ENCODE data around the gene PANK1.
"Not testable (repeated sequence)": the region's sequence is repeated elsewhere in the genome, so short reads cannot be mapped to it uniquely, and the experiment has no call there.

PANK1 gene

DNA sequence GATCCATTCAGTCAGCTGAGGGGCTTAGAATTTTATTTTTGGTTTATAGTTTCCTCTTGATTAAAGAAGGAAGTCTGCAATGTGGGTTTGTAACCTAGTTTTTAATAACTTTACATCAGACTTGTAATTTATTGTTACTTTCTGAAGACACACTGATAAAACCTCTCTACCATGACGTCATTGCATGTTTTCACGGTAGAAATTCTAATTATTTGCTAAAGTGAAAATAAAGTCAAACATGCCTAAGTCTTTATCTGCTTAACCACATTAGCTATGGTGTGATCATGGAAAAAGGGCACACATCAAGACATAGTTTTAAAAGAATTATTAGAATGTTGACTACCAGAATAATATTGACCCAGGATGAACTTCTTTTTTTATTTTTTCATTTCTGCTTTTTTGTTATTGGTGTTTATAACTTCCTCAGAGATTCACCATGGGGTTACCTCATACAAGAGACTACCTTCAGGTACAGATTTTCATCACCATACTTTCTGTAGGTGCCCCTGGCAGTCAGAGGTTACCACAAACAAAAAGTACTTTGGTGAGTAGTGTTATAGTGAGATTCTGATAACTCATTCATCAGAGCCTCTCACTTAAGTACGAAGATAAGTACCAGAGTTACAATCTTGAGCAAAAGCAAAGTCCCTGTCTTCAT, 7.0 kb upstream of the PANK1 start:
- DNase-seq, result no peak

DNA sequence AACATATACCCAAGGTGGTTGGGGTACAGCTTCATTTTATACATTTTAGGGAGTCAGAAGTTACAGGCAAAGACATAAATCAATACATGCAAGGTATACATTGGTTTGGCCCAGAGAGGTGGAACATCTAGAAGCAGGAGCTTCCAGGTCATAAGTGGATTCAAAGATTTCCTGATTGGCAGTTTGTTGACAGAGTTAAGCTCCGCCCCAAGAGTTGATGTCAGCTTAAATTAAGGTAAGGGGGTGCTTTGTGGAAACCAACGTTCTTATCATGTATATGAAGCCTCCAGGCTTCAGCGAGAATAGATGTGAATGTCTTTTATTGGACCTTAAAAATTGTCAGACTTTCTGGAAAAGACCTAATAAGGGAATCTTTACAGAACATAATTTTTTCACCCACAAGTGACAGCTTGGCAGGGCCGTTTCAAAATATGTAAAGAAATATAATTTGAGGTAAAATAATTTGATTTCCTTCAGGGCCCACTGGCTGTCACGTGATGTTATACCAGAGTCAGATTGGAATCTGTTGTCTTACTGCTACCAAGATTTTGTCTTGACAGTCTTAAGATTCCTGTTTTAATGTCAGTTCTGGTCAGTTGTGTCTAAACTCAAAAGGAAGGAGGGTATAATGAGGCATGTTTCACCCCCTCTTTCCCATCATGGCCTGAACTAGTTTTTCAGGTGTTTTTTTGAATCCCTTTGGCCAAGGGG, 6.3 kb upstream of the PANK1 start:
- DNase-seq, result no peak

DNA sequence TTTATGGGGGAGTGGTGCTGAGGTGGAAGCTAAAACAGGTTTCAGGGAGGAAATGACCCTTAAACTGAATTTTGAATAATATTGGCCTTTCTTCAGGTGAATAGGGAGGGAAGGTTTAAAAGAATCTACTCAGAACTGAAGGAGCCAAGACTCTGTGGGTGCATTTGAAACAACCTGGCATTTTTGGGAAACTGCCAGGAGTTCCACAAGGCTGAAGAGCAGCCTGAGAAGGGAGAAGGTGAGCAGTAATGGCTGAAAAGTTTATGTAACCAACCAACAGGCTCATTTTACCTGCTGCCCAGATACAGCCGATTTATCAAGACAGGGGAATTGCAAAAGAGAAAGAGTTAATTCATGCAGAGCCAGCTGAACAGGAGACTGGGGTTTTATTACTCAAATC, 4.0 kb upstream of the PANK1 start:
- DNase-seq, result no peak

- DNase-seq, result no peak
Observed at GRCh38 chr10:89648074-89648473, 3.0 kb upstream of the PANK1 start.

GRCh38 chr10:89646889-89647657, 2.0 kb upstream of the PANK1 start:
- no peak for DNase-seq

DNA sequence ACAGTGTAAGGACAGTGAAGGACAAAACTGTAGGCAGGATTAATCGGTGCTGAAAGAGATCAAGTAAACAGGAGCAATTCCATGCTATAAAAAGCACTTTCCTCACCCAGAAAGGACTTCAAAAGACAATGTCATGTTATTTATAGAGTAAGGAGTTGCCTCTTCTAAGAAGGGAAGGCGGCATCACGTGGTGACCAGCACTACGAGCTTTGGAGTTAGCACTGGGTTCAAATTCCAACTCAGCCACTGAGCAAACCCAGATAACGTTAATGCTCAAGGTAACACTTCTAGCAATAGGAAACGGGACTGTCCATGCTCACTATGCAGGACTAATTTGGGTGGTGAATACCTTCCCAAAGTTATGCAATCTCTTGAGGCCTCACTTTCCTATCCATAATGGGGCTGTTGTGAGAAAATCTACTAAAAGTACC, 715 bp upstream of the PANK1 start:
- no peak for DNase-seq

DNA sequence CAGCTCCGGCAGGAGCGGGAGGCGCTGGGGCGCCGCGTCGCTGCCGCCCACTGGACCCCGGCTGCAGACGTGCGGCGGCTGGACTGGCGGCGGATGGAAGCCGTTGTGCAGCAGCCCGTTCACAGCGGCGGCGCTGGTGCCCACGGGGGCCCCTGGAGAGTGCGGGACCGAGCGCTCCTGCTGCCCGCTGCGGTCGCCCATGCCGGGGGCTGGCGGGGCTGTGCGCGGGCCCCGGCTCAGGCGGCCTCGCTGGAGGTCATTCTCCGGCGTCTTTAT, 413 bp downstream of the PANK1 start:
- DNase-seq, result no peak

DNA sequence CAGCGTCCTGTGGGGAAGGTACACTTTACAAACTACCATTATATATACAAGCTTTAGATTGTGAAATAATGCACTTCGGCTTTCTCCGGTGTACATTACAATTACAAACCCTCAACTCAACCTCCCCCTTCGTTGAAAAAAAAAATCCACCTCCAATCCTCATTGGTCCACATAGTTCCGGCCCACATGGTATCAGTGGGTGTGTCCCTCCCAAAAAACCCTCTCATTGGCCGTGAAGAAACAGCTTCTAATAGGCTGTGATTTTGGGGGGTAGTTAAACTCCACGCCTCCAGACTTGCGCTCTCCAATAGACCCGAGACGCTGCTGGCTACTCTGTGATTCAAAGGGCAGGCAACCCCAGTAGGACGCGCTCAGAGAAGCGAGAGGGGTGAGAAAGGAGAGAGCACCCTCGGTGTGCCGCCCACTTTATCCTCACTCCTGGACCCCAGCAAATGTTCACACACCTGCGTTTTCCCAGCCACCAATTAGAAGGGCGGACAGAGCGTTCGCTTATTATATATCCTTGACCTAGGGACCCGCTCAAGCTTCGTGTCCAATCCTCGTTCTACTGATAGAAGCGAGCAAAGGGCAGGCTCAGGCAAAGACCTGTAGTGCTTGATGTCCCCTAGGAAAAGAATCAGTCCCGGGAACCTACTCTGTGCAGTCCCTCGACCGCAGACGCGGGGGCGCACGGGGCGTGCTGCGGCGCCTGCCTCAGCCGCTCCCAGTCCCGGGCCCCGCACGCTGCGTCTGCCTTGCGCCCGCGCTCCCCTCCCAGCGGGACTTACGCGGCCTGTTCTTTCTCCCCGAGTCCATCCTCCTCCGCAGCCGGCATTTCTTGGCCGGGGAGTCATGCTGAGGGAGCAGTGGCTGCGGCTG, 991 bp downstream of the PANK1 start:
- peak; percentile 51 for DNase-seq

DNA sequence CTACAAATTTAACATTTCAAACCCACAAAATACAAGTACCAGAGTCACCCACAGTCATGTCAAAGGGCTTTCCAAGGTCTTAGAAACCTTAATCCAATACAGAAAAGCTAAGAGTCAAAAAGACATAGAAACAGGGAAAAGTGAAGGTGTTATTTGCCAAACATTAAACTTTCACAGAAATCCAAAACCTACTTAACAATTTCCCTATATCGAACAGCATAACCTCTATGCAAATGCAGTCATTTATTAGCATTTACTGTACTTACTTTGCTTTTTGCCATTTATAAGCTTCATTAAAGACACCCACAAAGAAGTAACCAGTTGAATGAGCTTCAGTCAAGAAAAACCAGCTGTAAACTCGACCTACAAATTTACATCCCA, 1.6 kb downstream of the PANK1 start:
- no peak for DNase-seq

GRCh38 chr10:89642193-89642592, 2.8 kb downstream of the PANK1 start:
- DNase-seq, result no peak

DNA sequence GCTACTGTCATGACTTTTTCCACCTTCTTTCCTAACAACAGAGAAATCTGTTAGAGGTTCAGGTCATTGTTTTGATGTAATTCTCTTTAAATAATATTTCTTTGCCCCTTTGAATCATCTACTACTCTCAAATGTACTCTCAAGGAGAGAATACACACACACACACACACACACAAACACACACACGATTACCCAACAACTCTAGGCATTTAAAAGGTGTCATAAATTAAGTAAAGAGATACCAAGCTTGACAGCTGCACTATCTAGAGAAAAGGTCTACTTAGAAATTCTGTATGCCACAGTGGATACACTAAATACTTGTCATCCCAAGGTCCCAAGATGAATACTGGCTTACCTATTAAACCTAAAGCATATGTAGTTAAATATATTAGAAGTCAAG, 4.8 kb downstream of the PANK1 start:
- DNase-seq, result no peak

GRCh38 chr10:89639326-89639725, 5.7 kb downstream of the PANK1 start:
- DNase-seq, result no peak

- DNase-seq, result no peak
Observed at GRCh38 chr10:89637113-89637512, 7.9 kb downstream of the PANK1 start.

DNA sequence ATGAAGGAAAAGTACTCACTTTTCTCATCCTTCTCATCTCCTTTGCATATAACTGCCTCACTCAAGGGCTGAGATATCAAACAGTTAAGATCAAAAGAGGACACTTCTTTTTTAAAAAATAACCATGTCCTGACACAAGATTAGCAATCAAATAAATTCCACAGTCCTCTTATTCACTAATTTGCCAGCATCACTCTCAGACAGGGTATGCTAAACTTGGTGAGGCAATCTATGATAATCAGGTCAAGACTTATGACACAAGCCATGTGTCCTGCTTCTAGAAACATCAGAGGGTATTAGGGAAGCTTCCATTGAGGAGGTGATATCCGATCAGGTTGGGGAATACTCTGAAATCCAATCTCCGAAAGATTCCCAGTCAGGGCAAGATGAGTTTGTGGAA, 10.4 kb downstream of the PANK1 start:
- DNase-seq, result no peak

DNA sequence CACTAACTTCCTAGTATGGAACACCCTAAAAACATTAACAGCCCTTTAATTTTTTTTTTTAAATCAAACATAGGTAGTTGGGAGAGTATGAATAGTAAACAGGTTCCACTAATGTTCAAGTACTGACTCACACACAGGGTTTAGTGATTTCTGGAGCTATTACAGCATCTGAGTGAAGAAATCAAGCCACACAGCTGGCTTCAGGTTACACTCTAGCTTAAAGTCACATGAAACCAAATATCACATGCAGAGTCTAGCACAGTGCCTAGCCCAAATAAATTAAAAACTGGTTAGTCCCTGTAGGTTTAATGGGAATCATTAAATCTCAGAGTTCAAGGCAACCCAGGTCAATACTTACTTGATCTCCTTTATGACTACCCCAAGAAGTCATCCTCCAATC, 11.6 kb downstream of the PANK1 start:
- no peak for DNase-seq

DNA sequence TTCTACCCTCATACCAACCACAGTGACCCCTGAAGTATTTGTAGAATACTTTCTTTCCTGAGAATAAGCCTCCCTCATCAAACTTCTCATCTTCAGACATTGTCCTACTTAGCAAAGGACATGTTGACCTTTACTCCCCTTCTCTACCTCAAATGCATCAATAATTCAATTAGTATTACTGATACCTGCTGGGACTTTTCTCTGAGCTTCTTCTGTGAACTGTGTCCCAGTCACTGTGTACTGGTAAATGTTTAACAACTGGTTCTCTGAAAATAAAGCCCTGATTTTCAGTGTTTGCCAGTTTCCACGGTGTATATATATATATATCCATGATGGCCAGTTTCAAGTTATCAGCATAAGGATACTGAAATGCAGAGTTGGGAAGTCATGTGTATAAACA, 12.2 kb downstream of the PANK1 start:
- no peak for DNase-seq

- no peak for DNase-seq
Observed at GRCh38 chr10:89627830-89628229, 17.2 kb downstream of the PANK1 start.

- no peak for DNase-seq
Observed at GRCh38 chr10:89625041-89625765, 19.8 kb downstream of the PANK1 start.

GRCh38 chr10:89624020-89624419, 21.0 kb downstream of the PANK1 start:
- DNase-seq, result no peak

- no peak for DNase-seq
Observed at GRCh38 chr10:89622151-89622550, 22.9 kb downstream of the PANK1 start.

DNA sequence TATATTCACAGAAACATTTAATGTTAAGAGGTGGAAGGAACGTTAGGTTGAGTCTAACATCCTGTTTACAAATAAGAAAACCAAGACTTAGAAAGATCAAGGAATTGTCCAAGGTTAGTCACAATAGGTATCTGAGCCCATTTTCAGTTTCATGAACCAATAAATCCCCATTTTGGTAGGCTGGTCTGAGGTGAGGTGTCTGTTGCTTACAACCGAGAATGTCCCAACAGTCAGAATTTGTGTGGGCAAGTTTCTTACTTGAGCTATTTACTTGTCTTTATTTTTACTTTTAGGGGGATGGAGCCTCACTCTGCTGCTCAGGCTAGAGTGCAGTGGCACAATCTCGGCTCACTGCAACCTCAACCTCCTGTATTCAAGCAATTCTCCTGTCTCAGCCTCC, 23.6 kb downstream of the PANK1 start:
- no peak for DNase-seq

- DNase-seq, result not testable (repeated sequence)
Observed at GRCh38 chr10:89620296-89620695, 24.7 kb downstream of the PANK1 start.

DNA sequence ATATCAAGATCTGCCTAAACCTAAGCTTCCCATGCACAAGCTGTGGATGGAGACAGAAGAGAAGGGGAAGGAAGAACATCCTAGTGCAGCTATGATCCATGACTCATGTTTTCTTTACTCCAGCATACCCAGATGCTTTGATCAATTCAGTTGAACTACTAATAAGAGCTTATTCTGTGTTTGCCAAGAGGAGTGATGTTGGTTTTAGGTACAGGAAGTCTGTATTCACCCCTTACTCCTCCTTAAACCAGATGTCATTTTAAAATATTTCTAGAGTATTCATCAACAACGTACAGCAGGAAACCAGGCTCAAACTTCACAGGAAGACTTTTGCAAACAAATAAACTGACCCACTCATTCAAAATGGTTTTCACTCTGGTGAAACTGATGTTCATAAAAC, 29.2 kb downstream of the PANK1 start:
- DNase-seq, result no peak

All from activated CD8-positive, alpha-beta memory T cell treated with anti-CD3 and anti-CD28 coated beads, Interleukin-2, amount 50 U/mL, for 4 hours (primary cell).